ENCODE results near the gene AMHR2. TPM values are rescaled to one million over a fixed set of nuclear protein-coding genes. Genes with fewer than 3 reads are reported as not detected.

Gene AMHR2
- total and polyA plus RNA-seq, 2 of the 4 experiments (the other 2 are of a cell fraction) = not detected

DNA sequence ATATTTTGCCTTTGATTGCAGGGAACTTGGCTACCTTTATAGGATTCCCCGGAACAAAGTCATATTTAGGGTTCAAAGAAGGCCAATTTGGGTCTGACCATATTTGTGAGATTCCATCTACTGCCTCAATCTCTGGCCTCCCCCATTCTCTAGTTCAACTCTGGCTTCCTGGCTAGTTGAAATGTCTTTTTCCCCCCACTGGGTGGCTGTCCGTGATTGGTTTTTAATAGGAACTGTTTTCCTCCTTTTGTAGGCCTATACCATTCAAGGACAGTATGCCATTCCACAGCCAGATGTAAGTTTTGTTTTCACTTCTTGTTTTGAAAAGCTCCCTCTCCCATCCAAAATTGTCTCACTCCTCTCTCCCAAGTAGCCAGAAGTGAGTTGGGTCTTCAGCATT is 42.0 kb downstream of the AMHR2 start:
- Histone ChIP-seq H2BK15ac (ENCODE audit: low read depth, low read length) (no peak overlapping the region), H3K4me3 (ENCODE audit: insufficient read depth, low read depth, low read length) (no peak overlapping the region), H2AK5ac (ENCODE audit: low read depth, low read length) (no peak overlapping the region), H3K36me3 (ENCODE audit: control insufficient read depth, insufficient read depth, low read length) (peaks cover 83% of the 10 kb centered on the region), H2AK9ac (replicated peaks; ENCODE audit: low read depth, low read length, poor library complexity) (no peak overlapping the region), H4K5ac (ENCODE audit: low read depth, low read length) (no peak overlapping the region), H2AFZ (replicated peaks; ENCODE audit: low read length, poor library complexity) (no peak overlapping the region), H3K4me2 (ENCODE audit: low read depth, low read length) (no peak overlapping the region), H3K27ac (ENCODE audit: insufficient read depth, low read length) (no peak overlapping the region), H4K20me1 (ENCODE audit: insufficient read depth, low read length) (peaks cover 86% of the 10 kb centered on the region), H3K79me1 (ENCODE audit: low read depth in 1 of 2, low read length in 2 of 2) (peaks cover 34 to 83% of the 10 kb centered on the region in 2 experiments), H3K27me3 (ENCODE audit: control insufficient read depth, insufficient read depth, low read length) (no peaks in the 10 kb centered on the region), H2BK20ac (ENCODE audit: low read depth, low read length) (no peak overlapping the region), H2BK120ac (ENCODE audit: low read depth, low read length) (no peak overlapping the region), H2BK5ac (ENCODE audit: low read depth, low read length, poor library complexity, severe bottlenecking) (no peak overlapping the region), H3K23ac (ENCODE audit: low read depth, low read length) (no peak overlapping the region), H3K18ac (ENCODE audit: low read depth, low read length) (no peak overlapping the region), H3K9me1 (ENCODE audit: insufficient read depth, low read length) (no peaks in the 10 kb centered on the region; the same call in 1 of the 2 replicates), H4K8ac (ENCODE audit: low read depth in 2 of 2, low read length in 2 of 2) (no peak overlapping the region), H3K9me3 (ENCODE audit: control insufficient read depth, insufficient read depth, low read length) (no peaks in the 10 kb centered on the region), H3K56ac (ENCODE audit: extremely low read depth, insufficient read depth, low read length) (no peak overlapping the region), H3K4ac (ENCODE audit: low read depth, low read length) (no peak overlapping the region), H3K4me1 (ENCODE audit: control insufficient read depth, insufficient read depth, low read length) (peaks cover 7% of the 10 kb centered on the region), H3K14ac (replicated peaks; ENCODE audit: low read depth, low read length) (no peak overlapping the region), H3K9ac (ENCODE audit: low read depth, low read length) (no peak overlapping the region), H4K91ac (ENCODE audit: insufficient read depth, low read depth, low read length) (no peak overlapping the region)
- whole genome bisulfite sequencing, 2 experiments (ENCODE audit: extremely low coverage in 2 of 2, insufficient read length in 1 of 2) = no CpG with 5 or more reads among the region's 2 CpGs
- intact Hi-C loops (cut with micrococcal nuclease) (no loop called here), in situ Hi-C loops (cut with MboI; ENCODE audit: low sequenced_read_pairs) (no loop called here), dilution Hi-C loops (cut with HindIII; ENCODE audit: low sequenced_read_pairs, unreplicated experiment) (no loop called here)
- TF ChIP-seq, protein P1, sequence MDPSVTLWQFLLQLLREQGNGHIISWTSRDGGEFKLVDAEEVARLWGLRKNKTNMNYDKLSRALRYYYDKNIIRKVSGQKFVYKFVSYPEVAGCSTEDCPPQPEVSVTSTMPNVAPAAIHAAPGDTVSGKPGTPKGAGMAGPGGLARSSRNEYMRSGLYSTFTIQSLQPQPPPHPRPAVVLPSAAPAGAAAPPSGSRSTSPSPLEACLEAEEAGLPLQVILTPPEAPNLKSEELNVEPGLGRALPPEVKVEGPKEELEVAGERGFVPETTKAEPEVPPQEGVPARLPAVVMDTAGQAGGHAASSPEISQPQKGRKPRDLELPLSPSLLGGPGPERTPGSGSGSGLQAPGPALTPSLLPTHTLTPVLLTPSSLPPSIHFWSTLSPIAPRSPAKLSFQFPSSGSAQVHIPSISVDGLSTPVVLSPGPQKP (IDR thresholded peaks at IDR 0.05; ENCODE audit: borderline replicate concordance, low read depth, low read length) = no peak
- TF ChIP-seq MAZ (IDR thresholded peaks at IDR 0.05; ENCODE audit: borderline replicate concordance, low read depth, low read length) (no peak), FOS (IDR thresholded peaks at IDR 0.05; ENCODE audit: low read depth, low read length) (no peak), RCOR1 (IDR thresholded peaks at IDR 0.05; ENCODE audit: insufficient replicate concordance, low read length) (no peak), RFX5 (IDR thresholded peaks at IDR 0.05; ENCODE audit: low read depth, low read length) (no peak), BHLHE40 (IDR thresholded peaks at IDR 0.05; ENCODE audit: low read depth, low read length) (no peak), MAFK (IDR thresholded peaks at IDR 0.05; ENCODE audit: low read depth, low read length) (no peak), NFE2L2 (IDR thresholded peaks at IDR 0.05; ENCODE audit: low read depth, low read length) (no peak), CHD1 (IDR thresholded peaks at IDR 0.05; ENCODE audit: low read depth, low read length) (no peak), POLR2A (IDR thresholded peaks at IDR 0.05; ENCODE audit: low read depth, low read length) (no peak), CEBPB (IDR thresholded peaks at IDR 0.05; ENCODE audit: low read depth, low read length) (no peak), RAD21 (IDR thresholded peaks at IDR 0.05; ENCODE audit: low read length) (no peak), SMC3 (IDR thresholded peaks at IDR 0.05; ENCODE audit: low read depth, low read length) (no peak), MXI1 (IDR thresholded peaks at IDR 0.05; ENCODE audit: borderline replicate concordance, low read depth, low read length) (no peak)
- TF ChIP-seq, protein P2, sequence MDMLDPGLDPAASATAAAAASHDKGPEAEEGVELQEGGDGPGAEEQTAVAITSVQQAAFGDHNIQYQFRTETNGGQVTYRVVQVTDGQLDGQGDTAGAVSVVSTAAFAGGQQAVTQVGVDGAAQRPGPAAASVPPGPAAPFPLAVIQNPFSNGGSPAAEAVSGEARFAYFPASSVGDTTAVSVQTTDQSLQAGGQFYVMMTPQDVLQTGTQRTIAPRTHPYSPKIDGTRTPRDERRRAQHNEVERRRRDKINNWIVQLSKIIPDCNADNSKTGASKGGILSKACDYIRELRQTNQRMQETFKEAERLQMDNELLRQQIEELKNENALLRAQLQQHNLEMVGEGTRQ (IDR thresholded peaks at IDR 0.05; ENCODE audit: low read depth, low read length) = no peak
- TF ChIP-seq, protein P3, sequence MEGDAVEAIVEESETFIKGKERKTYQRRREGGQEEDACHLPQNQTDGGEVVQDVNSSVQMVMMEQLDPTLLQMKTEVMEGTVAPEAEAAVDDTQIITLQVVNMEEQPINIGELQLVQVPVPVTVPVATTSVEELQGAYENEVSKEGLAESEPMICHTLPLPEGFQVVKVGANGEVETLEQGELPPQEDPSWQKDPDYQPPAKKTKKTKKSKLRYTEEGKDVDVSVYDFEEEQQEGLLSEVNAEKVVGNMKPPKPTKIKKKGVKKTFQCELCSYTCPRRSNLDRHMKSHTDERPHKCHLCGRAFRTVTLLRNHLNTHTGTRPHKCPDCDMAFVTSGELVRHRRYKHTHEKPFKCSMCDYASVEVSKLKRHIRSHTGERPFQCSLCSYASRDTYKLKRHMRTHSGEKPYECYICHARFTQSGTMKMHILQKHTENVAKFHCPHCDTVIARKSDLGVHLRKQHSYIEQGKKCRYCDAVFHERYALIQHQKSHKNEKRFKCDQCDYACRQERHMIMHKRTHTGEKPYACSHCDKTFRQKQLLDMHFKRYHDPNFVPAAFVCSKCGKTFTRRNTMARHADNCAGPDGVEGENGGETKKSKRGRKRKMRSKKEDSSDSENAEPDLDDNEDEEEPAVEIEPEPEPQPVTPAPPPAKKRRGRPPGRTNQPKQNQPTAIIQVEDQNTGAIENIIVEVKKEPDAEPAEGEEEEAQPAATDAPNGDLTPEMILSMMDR (conservative IDR thresholded peaks at IDR 0.05; ENCODE audit: low read depth, low read length) = no peak
- DNase-seq (no peak), ATAC-seq (ENCODE audit: low read depth) (peak; percentile 28; the same call in 1 of the 2 replicates)
- BruUV-seq (replicated peaks) = no TSS peak
- CTCF ChIA-PET = interaction anchor here (0.5 kb wide), 1 partner anchor 11 kb away, joined by 3 read pairs; no protein-coding TSS in a partner anchor
- POLR2A ChIA-PET (ENCODE audit: unreplicated experiment) = no interaction called here

All from IMR-90 (cell line).